PC-9 (cell line): ENCODE results near the gene LAMC3. TPM values are rescaled to one million over a fixed set of nuclear protein-coding genes. Genes with fewer than 3 reads are reported as not detected.
A peak's percentile ranks its signal among the peaks of the same experiment; 100 is the strongest.

Experiments
- BruUV-seq: library from RNA; stranded (reverse); fragments of 400-500 nt; replicated peaks from 2 replicates; lab custom pipeline; 2021; lab: Mats Ljungman, UMichigan
- CTCF ChIA-PET: fragments of 300-600 bp; sonication (Branson Sonifier 250); formaldehyde crosslinking; loops from one replicate; lab custom pipeline; 2022; ENCODE audit warnings: antibody characterized with exemption; lab: Charles Lee
- POLR2A ChIA-PET: fragments of 300-600 bp; sonication (Branson Sonifier 250); formaldehyde crosslinking; loops from one replicate; lab custom pipeline; 2022; ENCODE audit warnings: antibody characterized with exemption; ENCODE audit not compliant: unreplicated experiment; lab: Charles Lee
- DNase-seq, 2 experiments: peaks; one replicate each; pipeline versions ENCODE4 v3.0.0 to v3.0.0-alpha.2; 2015 to 2022; ENCODE audit warnings: mixed read lengths in 1 of 2
- H2AFZ ChIP-seq: fragments of 200-600 bp; sonication (generic); 2 replicates; pipeline ENCODE4 v1.8.1; 2017; ENCODE audit warnings: antibody characterized with exemption
- H3F3A ChIP-seq: fragments of 200-600 bp; sonication (generic); 2 replicates; pipeline ENCODE4 v1.8.1; 2017; ENCODE audit warnings: antibody characterized with exemption, mild to moderate bottlenecking, low read depth; ENCODE audit not compliant: insufficient read depth
- H3K27ac ChIP-seq: fragments of 200-600 bp; sonication (generic); 2 replicates; pipeline ENCODE4 v1.6.1; 2016; ENCODE audit warnings: mixed run types
- H3K27me3 ChIP-seq: fragments of 200-600 bp; sonication (generic); 2 replicates; pipeline ENCODE4 v1.6.1; 2016; ENCODE audit warnings: low read depth, mixed run types; ENCODE audit not compliant: insufficient read depth
- H3K36me3 ChIP-seq: fragments of 200-600 bp; sonication (generic); 2 replicates; pipeline ENCODE4 v1.6.1; 2016; ENCODE audit warnings: low read depth, mixed run types
- H3K4me1 ChIP-seq: fragments of 200-600 bp; sonication (generic); replicated peaks from 2 replicates; pipeline ENCODE4 v1.6.1; 2016; ENCODE audit warnings: mixed run types; ENCODE audit not compliant: insufficient read depth
- H3K4me2 ChIP-seq: fragments of 200-600 bp; sonication (generic); 2 replicates; pipeline ENCODE4 v1.6.1; 2017; ENCODE audit warnings: mixed run types
- H3K4me3 ChIP-seq: fragments of 200-600 bp; sonication (generic); 2 replicates; pipeline ENCODE4 v1.6.1; 2016; ENCODE audit warnings: mixed run types
- H3K79me2 ChIP-seq: fragments of 200-600 bp; sonication (generic); 2 replicates; pipeline ENCODE4 v1.6.1; 2017; ENCODE audit warnings: low read depth, mixed run types
- H3K9me2 ChIP-seq: fragments of 200-600 bp; sonication (generic); 2 replicates; pipeline ENCODE4 v1.8.1; 2017; ENCODE audit warnings: mild to moderate bottlenecking; ENCODE audit not compliant: insufficient read depth
- H3K9me3 ChIP-seq: fragments of 200-600 bp; sonication (generic); 2 replicates; pipeline ENCODE4 v1.8.1; 2016; ENCODE audit warnings: low read depth; ENCODE audit not compliant: insufficient read depth
- H4K20me1 ChIP-seq: fragments of 200-600 bp; sonication (generic); 2 replicates; pipeline ENCODE4 v1.8.1; 2017; ENCODE audit not compliant: insufficient read depth
- EZH2 ChIP-seq: fragments of 200-600 bp; sonication (generic); IDR thresholded peaks from 2 replicates; pipeline ENCODE4 v1.8.0; 2017; ENCODE audit warnings: antibody characterized with exemption, low read depth
- intact Hi-C: fragments of 100-400 bp; cut with micrococcal nuclease; formaldehyde crosslinking; loops from one replicate; pipeline ENCODE4 v1.10.0; 2022; ENCODE audit not compliant: unreplicated experiment
- total RNA-seq: library from RNA; stranded (reverse); gene quantifications from 2 replicates; pipeline ENCODE4 v1.2.3, GENCODE V29; 2021
- TF ChIP-seq, protein P1 (sequence below): fragments of 200-600 bp; sonication (generic); conservative IDR thresholded peaks from 2 replicates; pipeline ENCODE4 v1.6.1; 2017; ENCODE audit warnings: mixed run types, antibody characterized with exemption, mild to moderate bottlenecking, moderate library complexity

Gene LAMC3
- total RNA-seq, 1 experiment from 2014 or later = 0.41 TPM

- ChIA-PET POLR2A (no interaction called here), CTCF (no interaction called here)
- no peak overlapping the region for H3K4me2 ChIP-seq
- peaks cover 20% of the 10 kb centered on the region for H3K4me1 ChIP-seq
- intact Hi-C loops = no loop called here
- TF ChIP-seq, protein P1, sequence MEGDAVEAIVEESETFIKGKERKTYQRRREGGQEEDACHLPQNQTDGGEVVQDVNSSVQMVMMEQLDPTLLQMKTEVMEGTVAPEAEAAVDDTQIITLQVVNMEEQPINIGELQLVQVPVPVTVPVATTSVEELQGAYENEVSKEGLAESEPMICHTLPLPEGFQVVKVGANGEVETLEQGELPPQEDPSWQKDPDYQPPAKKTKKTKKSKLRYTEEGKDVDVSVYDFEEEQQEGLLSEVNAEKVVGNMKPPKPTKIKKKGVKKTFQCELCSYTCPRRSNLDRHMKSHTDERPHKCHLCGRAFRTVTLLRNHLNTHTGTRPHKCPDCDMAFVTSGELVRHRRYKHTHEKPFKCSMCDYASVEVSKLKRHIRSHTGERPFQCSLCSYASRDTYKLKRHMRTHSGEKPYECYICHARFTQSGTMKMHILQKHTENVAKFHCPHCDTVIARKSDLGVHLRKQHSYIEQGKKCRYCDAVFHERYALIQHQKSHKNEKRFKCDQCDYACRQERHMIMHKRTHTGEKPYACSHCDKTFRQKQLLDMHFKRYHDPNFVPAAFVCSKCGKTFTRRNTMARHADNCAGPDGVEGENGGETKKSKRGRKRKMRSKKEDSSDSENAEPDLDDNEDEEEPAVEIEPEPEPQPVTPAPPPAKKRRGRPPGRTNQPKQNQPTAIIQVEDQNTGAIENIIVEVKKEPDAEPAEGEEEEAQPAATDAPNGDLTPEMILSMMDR = no peak
- DNase-seq = no peak
- H3K27me3 ChIP-seq = no peaks in the 10 kb centered on the region
- no peaks in the 10 kb centered on the region for H3K36me3 ChIP-seq
- peaks cover 8% of the 10 kb centered on the region; the same call in 1 of the 2 replicates for H3F3A ChIP-seq
- H4K20me1 ChIP-seq = peaks cover 14% of the 10 kb centered on the region; the same call in 1 of the 2 replicates
- BruUV-seq = TSS peak; percentile 0
- H3K79me2 ChIP-seq = 0 out of 2 replicates have a peak, but pooled peaks cover 4% of the 10 kb centered on the region
- no peak overlapping the region for H3K4me3 ChIP-seq
- no peak overlapping the region for H3K27ac ChIP-seq
- no peaks in the 10 kb centered on the region for H3K9me2 ChIP-seq
- H3K9me3 ChIP-seq = no peaks in the 10 kb centered on the region
- no peak overlapping the region for H2AFZ ChIP-seq
Observed at GRCh38 chr9:131100445-131100844, 91.5 kb downstream of the LAMC3 start.

GRCh38 chr9:131101207-131101964 lies 92.4 kb downstream of the LAMC3 start:
- BruUV-seq = no TSS peak
- Histone ChIP-seq H3K4me1 (peaks cover 14% of the 10 kb centered on the region; the same call in 1 of the 2 replicates), H3K9me2 (no peaks in the 10 kb centered on the region), H4K20me1 (peaks cover 14% of the 10 kb centered on the region; the same call in 1 of the 2 replicates), H3K27me3 (no peaks in the 10 kb centered on the region), H3K9me3 (no peaks in the 10 kb centered on the region), H3F3A (peaks cover 8% of the 10 kb centered on the region; the same call in 1 of the 2 replicates), H3K27ac (no peak overlapping the region), H3K4me2 (no peak overlapping the region), H3K79me2 (0 out of 2 replicates have a peak, but pooled peaks cover 4% of the 10 kb centered on the region), H3K36me3 (no peaks in the 10 kb centered on the region), H3K4me3 (no peak overlapping the region), H2AFZ (no peak overlapping the region)
- TF ChIP-seq EZH2 = no peak
- TF ChIP-seq, protein P1 = no peak
- DNase-seq = peak in 1 of 2 experiments; percentile 48
- ChIA-PET POLR2A (no interaction called here), CTCF (no interaction called here)
- intact Hi-C loops = no loop called here

GRCh38 chr9:131103024-131103423 lies 94.0 kb downstream of the LAMC3 start:
- Histone ChIP-seq H3K4me2 (no peak overlapping the region), H3K27ac (no peak overlapping the region), H3K4me3 (no peak overlapping the region), H3K9me3 (no peaks in the 10 kb centered on the region), H3K79me2 (no peaks in the 10 kb centered on the region), H2AFZ (no peak overlapping the region), H3K27me3 (no peaks in the 10 kb centered on the region), H3F3A (no peaks in the 10 kb centered on the region), H4K20me1 (peaks cover 4% of the 10 kb centered on the region; the same call in 1 of the 2 replicates), H3K9me2 (no peaks in the 10 kb centered on the region), H3K36me3 (no peaks in the 10 kb centered on the region), H3K4me1 (0 out of 2 replicates have a peak, but pooled peaks cover 6% of the 10 kb centered on the region)
- no TSS peak for BruUV-seq
- TF ChIP-seq, protein P1 = no peak
- POLR2A ChIA-PET = interaction anchor here (0.6 to 0.7 kb wide), 2 partner anchors 10 to 1351 kb away, joined by 3 to 4 read pairs; no protein-coding TSS in a partner anchor
- CTCF ChIA-PET = interaction anchor here (0.6 to 1.6 kb wide), 4 partner anchors 22 to 49 kb away, joined by 3 to 8 read pairs (median 4); partner anchors contain the start of gene NUP214
- intact Hi-C loops = no loop called here
- DNase-seq = no peak
